Measurements from ENCODE around the gene EIF5A.

GRCh38 chr17:7263801-7264078 is 43.7 kb upstream of the EIF5A start:
- TF ChIP-seq POLR2AphosphoS5 (IDR thresholded peaks at IDR 0.05; ENCODE audit: low read depth, low read length) (no peak), TAF1 (IDR thresholded peaks at IDR 0.05; ENCODE audit: borderline replicate concordance, low read depth, low read length) (no peak), POLR2A (IDR thresholded peaks at IDR 0.05; ENCODE audit: low read depth, low read length) (no peak)
